K562 (cell line): ENCODE measurements around the gene PNPO. TPM values are rescaled to one million over a fixed set of nuclear protein-coding genes. Genes with fewer than 3 reads are reported as not detected.

ENCODE experiments used
- ATAC-seq: fragments of 200-7000 bp; cut with Tn5 transposase; 3 replicates; pipeline ENCODE4 v1.9.1; 2020; ENCODE audit warnings: moderate library complexity
- BruUV-seq: library from RNA; stranded (reverse); fragments of 400-500 nt; replicated peaks from 2 replicates; lab custom pipeline; 2021; lab: Mats Ljungman, UMichigan
- CTCF ChIA-PET: fragments of 300-600 bp; formaldehyde crosslinking; extraction: SDS; loops from one replicate; lab custom pipeline; 2021; ENCODE audit warnings: low intra/inter-chr PET ratio; lab: Yijun Ruan, JAX
- POLR2A ChIA-PET: fragments of 300-600, 350-650 bp; sonication (Branson Sonifier 250); formaldehyde crosslinking; extraction: SDS; loops from one replicate; lab custom pipeline; 2021; ENCODE audit warnings: antibody characterized with exemption, inconsistent platforms; lab: Yijun Ruan, JAX
- DNase-seq, 4 experiments: peaks; one replicate each; pipeline versions ENCODE4 v3.0.0 to v3.0.0-alpha.2; 2011 to 2018; ENCODE audit warnings: low spot score in 3 of 4, mixed read lengths in 3 of 4; ENCODE audit errors: extremely low read depth in 1 of 4
- FAIRE-seq: peaks from 2 replicates; lab custom pipeline; 2011; peaks lifted over from hg19 to GRCh38; lab: Jason Lieb, UNC
- H2AFZ ChIP-seq: 2 replicates; pipeline ENCODE4 v1.6.0; 2011; ENCODE audit warnings: low read depth, low read length, control low read depth, inconsistent platforms
- H3K27ac ChIP-seq: fragments of 200-600 bp; 3 replicates; pipeline ENCODE4 v1.8.0; 2011; ENCODE audit warnings: low read depth, mild to moderate bottlenecking, control low read depth, inconsistent platforms, low read length, moderate library complexity, mixed read lengths; ENCODE audit errors: extremely low read depth
- H3K27me3 ChIP-seq, 2 experiments: fragments of 300-600 bp in 1 of 2; 2 replicates in 1 of 2; 3 replicates in 1 of 2; pipeline versions ENCODE4 v1.6.0 to v1.8.0; 2011; ENCODE audit warnings: inconsistent platforms in 2 of 2, low read length in 2 of 2, mild to moderate bottlenecking in 1 of 2, mixed read lengths in 1 of 2, moderate library complexity in 1 of 2; ENCODE audit not compliant: control insufficient read depth in 2 of 2, insufficient read depth in 2 of 2
- H3K36me3 ChIP-seq: fragments of 300-600 bp; 3 replicates; pipeline ENCODE4 v1.8.0; 2011; ENCODE audit warnings: mild to moderate bottlenecking, low read length, inconsistent platforms; ENCODE audit not compliant: control insufficient read depth, insufficient read depth
- H3K4me1 ChIP-seq, 2 experiments: fragments of 200-600 bp in 1 of 2; replicated peaks in 1 of 2; 2 replicates in 1 of 2; 3 replicates in 1 of 2; pipeline versions ENCODE4 v1.5.1 to v1.8.0; 2011; ENCODE audit warnings: inconsistent platforms in 2 of 2, low read length in 2 of 2, mild to moderate bottlenecking in 1 of 2, mixed read lengths in 1 of 2, moderate library complexity in 1 of 2; ENCODE audit not compliant: control insufficient read depth in 2 of 2, insufficient read depth in 2 of 2
- H3K4me2 ChIP-seq: 2 replicates; pipeline ENCODE4 v1.6.1; 2011; ENCODE audit warnings: low read length, control low read depth, inconsistent platforms, mixed read lengths; ENCODE audit not compliant: insufficient read depth
- H3K4me3 ChIP-seq: fragments of 200-600 bp; sonication (generic), shearing (Covaris generic); 2 replicates; pipeline ENCODE4 v1.5.1; 2016; ENCODE audit warnings: control low read depth, inconsistent platforms
- H3K79me2 ChIP-seq: fragments of 200-600 bp; 3 replicates; pipeline ENCODE4 v1.8.0; 2011; ENCODE audit warnings: low read length, inconsistent platforms; ENCODE audit not compliant: control insufficient read depth, insufficient read depth
- H3K9ac ChIP-seq, 2 experiments: 2 replicates each; pipeline versions ENCODE4 v1.6.0 to v1.6.1; 2011; ENCODE audit warnings: low read depth in 2 of 2, low read length in 2 of 2, control low read depth in 1 of 2, inconsistent platforms in 1 of 2, mild to moderate bottlenecking in 1 of 2, mixed read lengths in 1 of 2; ENCODE audit not compliant: insufficient read depth in 1 of 2
- H3K9me1 ChIP-seq: one replicate; pipeline ENCODE4 v1.6.0; 2011; ENCODE audit warnings: inconsistent platforms, mild to moderate bottlenecking, low read length, moderate library complexity; ENCODE audit not compliant: control insufficient read depth, insufficient read depth
- H3K9me3 ChIP-seq: replicated peaks from 2 replicates; pipeline ENCODE4 v1.5.1; 2011; ENCODE audit warnings: low read depth, low read length, inconsistent platforms; ENCODE audit not compliant: control insufficient read depth, insufficient read depth
- H4K20me1 ChIP-seq: replicated peaks from 2 replicates; pipeline ENCODE4 v1.6.1; 2011; ENCODE audit warnings: low read length, inconsistent platforms, mixed read lengths; ENCODE audit not compliant: control insufficient read depth, insufficient read depth
- KDM1A ChIP-seq, 2 experiments: fragments of 450-650 bp; IDR thresholded peaks; 2 replicates each; pipeline ENCODE4 v1.6.1; 2016; ENCODE audit warnings: mild to moderate bottlenecking in 2 of 2
- MEIS2 ChIP-seq: fragments of 450-650 bp; IDR thresholded peaks from 2 replicates; pipeline ENCODE4 v1.6.1; 2014; ENCODE audit warnings: mild to moderate bottlenecking; ENCODE audit not compliant: partially characterized antibody
- RCOR1 ChIP-seq, 2 experiments: IDR thresholded peaks; 2 replicates each; pipeline ENCODE4 v1.6.1; 2012; ENCODE audit warnings: low read depth in 2 of 2, low read length in 2 of 2, borderline replicate concordance in 1 of 2, improper control_type of control experiment in 1 of 2
- WGBS: fragments of 100-300 bp; shearing (Covaris generic); methylation state at CpG from one replicate; pipeline ENCODE4 v1.1.6; 2016; ENCODE audit warnings: low coverage, mixed read lengths; ENCODE audit not compliant: insufficient coverage; ENCODE audit errors: missing lambda C conversion rate; 5-methylcytosine and 5-hydroxymethylcytosine counted together
- in situ Hi-C: fragments of 300-500 bp; cut with MboI; formaldehyde crosslinking; loops from 4 replicates; pipeline ENCODE4 v1.15.0; 2018; ENCODE audit warnings: inconsistent platforms, mixed read lengths
- intact Hi-C: fragments of 100-400 bp; cut with micrococcal nuclease; formaldehyde crosslinking; loops from 2 replicates; pipeline ENCODE4 v1.14.2; 2022
- polyA plus RNA-seq, 8 experiments: library from polyadenylated mRNA; depleted of rRNA in 4 of 8; stranded (reverse) in 5 of 8; unstranded in 3 of 8; fragments of >200 nt; fragmentation: Nextera tagmentation in 2 of 8; fragmentation: Illumina TruSeq in 1 of 8; extraction: Ambion mirVana in 2 of 8; extraction: Trizol in 1 of 8; gene quantifications; 2 replicates each; pipeline versions ENCODE4 v1.2.1 to v1.2.3, GENCODE V29; 2011 to 2014; ENCODE audit warnings: inconsistent platforms in 1 of 8, missing spikeins in 1 of 8
- total RNA-seq, 7 experiments: library from RNA; depleted of rRNA in 6 of 7; stranded (reverse); fragments of >200 nt in 6 of 7; fragmentation: Illumina TruSeq in 2 of 7; extraction: Trizol in 2 of 7; gene quantifications; 2 replicates each; pipeline versions ENCODE4 v1.2.1 to v1.2.3, GENCODE V29; 2011 to 2021; ENCODE audit warnings: low replicate concordance in 1 of 7
- TF ChIP-seq, protein P1 (sequence below), 2 experiments: IDR thresholded peaks in 1 of 2; conservative IDR thresholded peaks in 1 of 2; 2 replicates each; pipeline ENCODE4 v1.6.1; 2016; ENCODE audit warnings: low read depth in 2 of 2, mild to moderate bottlenecking in 1 of 2, missing compliant biosample characterization in 1 of 2, missing genetic modification characterization in 1 of 2, moderate library complexity in 1 of 2
- TF ChIP-seq, protein P2 (sequence below): fragments of 450-650 bp; IDR thresholded peaks from 2 replicates; pipeline ENCODE4 v1.6.1; 2016
- TF ChIP-seq, protein P3 (sequence below): fragments of 450-650 bp; conservative IDR thresholded peaks from 2 replicates; pipeline ENCODE4 v1.6.1; 2016; ENCODE audit warnings: missing genetic modification characterization, low read depth, mild to moderate bottlenecking, missing compliant biosample characterization, moderate library complexity

Gene PNPO
- total and polyA plus RNA-seq, 9 of the 15 experiments (the other 6 are each of a cell fraction or from before 2014, with no cell fraction given): 16.6 to 39.0 (median 27.4) TPM

DNA sequence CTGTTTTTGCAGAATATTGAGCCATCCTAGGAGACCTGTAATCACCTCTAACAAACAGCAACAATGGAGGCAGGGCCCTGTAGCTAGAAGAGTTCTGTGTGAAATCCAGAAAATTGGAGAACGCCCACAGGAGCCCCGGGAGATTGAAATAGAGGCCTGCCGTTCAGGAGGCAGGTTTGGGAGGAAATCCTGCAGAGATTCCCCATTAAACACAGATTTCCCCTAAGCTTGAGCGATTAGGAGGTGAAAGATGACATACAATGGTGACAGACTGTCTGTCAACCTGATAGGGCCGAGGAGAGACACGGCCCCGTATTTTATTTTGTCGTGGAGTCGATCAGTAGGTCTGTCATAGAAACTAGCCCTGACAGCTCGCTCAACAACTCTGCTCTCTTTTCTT is 47.8 kb downstream of the PNPO start:
- no peaks in the 10 kb centered on the region for H3K9me1 ChIP-seq
- no peaks in the 10 kb centered on the region for H4K20me1 ChIP-seq
- no peaks in the 10 kb centered on the region for H3K79me2 ChIP-seq
- H3K9ac ChIP-seq: no peak overlapping the region
- no peak overlapping the region for H3K4me3 ChIP-seq
- no TSS peak for BruUV-seq
- FAIRE-seq (no peak), DNase-seq (no peak), ATAC-seq (no peak)
- no peaks in the 10 kb centered on the region for H3K9me3 ChIP-seq
- in situ Hi-C loops (no loop called here), intact Hi-C loops (no loop called here)
- no peak overlapping the region for H2AFZ ChIP-seq
- H3K4me1 ChIP-seq: peaks cover 20 to 29% of the 10 kb centered on the region in 2 experiments
- WGBS: 41% methylated on average over 10 of the region's 10 CpGs
- no peaks in the 10 kb centered on the region for H3K27me3 ChIP-seq
- TF ChIP-seq, protein P1, sequence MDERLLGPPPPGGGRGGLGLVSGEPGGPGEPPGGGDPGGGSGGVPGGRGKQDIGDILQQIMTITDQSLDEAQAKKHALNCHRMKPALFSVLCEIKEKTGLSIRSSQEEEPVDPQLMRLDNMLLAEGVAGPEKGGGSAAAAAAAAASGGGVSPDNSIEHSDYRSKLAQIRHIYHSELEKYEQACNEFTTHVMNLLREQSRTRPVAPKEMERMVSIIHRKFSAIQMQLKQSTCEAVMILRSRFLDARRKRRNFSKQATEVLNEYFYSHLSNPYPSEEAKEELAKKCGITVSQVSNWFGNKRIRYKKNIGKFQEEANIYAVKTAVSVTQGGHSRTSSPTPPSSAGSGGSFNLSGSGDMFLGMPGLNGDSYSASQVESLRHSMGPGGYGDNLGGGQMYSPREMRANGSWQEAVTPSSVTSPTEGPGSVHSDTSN (CRISPR knock-in tag; IDR thresholded peaks at IDR 0.05; ENCODE audit: low read depth): no peak
- TF ChIP-seq, protein P1 (tag; conservative IDR thresholded peaks at IDR 0.05; ENCODE audit: low read depth): peak; percentile 78
- TF ChIP-seq RCOR1 (IDR thresholded peaks at IDR 0.05; ENCODE audit: borderline replicate concordance in 1 of 2, low read depth in 2 of 2, low read length in 2 of 2) (0 out of 4 replicates have a peak, but pooled peaks of 1 of the 2 experiments have one; percentile 40), MEIS2 (peak; percentile 70), KDM1A (IDR thresholded peaks at IDR 0.05) (peak; percentile 65 to 77)
- TF ChIP-seq, protein P2, sequence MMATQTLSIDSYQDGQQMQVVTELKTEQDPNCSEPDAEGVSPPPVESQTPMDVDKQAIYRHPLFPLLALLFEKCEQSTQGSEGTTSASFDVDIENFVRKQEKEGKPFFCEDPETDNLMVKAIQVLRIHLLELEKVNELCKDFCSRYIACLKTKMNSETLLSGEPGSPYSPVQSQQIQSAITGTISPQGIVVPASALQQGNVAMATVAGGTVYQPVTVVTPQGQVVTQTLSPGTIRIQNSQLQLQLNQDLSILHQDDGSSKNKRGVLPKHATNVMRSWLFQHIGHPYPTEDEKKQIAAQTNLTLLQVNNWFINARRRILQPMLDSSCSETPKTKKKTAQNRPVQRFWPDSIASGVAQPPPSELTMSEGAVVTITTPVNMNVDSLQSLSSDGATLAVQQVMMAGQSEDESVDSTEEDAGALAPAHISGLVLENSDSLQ: peak; percentile 46
- TF ChIP-seq, protein P3, sequence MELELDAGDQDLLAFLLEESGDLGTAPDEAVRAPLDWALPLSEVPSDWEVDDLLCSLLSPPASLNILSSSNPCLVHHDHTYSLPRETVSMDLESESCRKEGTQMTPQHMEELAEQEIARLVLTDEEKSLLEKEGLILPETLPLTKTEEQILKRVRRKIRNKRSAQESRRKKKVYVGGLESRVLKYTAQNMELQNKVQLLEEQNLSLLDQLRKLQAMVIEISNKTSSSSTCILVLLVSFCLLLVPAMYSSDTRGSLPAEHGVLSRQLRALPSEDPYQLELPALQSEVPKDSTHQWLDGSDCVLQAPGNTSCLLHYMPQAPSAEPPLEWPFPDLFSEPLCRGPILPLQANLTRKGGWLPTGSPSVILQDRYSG (tag): no peak
- H3K36me3 ChIP-seq: peaks cover 2% of the 10 kb centered on the region; the same call in 1 of the 3 replicates
- CTCF ChIA-PET: no interaction called here
- no peak overlapping the region for H3K4me2 ChIP-seq
- no peak overlapping the region for H3K27ac ChIP-seq
- POLR2A ChIA-PET: interaction anchor here (0.6 to 1.2 kb wide), 5 partner anchors 10 to 94 kb away, joined by 3 read pairs; partner anchors contain the start of gene SP2
